A673 (cell line): ENCODE data around the gene CDCA4. TPM values are rescaled to one million over a fixed set of nuclear protein-coding genes. Genes with fewer than 3 reads are reported as not detected.

Source experiments
- BruUV-seq: library from RNA; stranded (reverse); fragments of 400-500 nt; replicated peaks from 2 replicates; lab custom pipeline; 2021; lab: Mats Ljungman, UMichigan
- CTCF ChIA-PET: fragments of 300-600 bp; sonication (Branson Sonifier 250); formaldehyde crosslinking; loops from one replicate; lab custom pipeline; 2022; ENCODE audit warnings: antibody characterized with exemption; lab: Charles Lee
- POLR2A ChIA-PET: fragments of 300-600 bp; sonication (Branson Sonifier 250); formaldehyde crosslinking; loops from one replicate; lab custom pipeline; 2022; ENCODE audit warnings: antibody characterized with exemption; ENCODE audit not compliant: low non-redundant PET; lab: Charles Lee
- DNase-seq: peaks from one replicate; pipeline ENCODE4 v3.0.0-alpha.2; 2015; ENCODE audit warnings: low spot score
- H3K27ac ChIP-seq: fragments of 200-600 bp; sonication (generic); 2 replicates; pipeline ENCODE4 v1.5.1; 2016; ENCODE audit warnings: mixed run types, low read depth, mild to moderate bottlenecking, mixed read lengths, antibody characterized with exemption, low read length; ENCODE audit not compliant: poor library complexity, severe bottlenecking
- H3K27me3 ChIP-seq: fragments of 200-600 bp; sonication (generic); replicated peaks from 2 replicates; pipeline ENCODE4 v1.6.1; 2017; ENCODE audit warnings: mixed run types, low read depth, mild to moderate bottlenecking, mixed read lengths, antibody characterized with exemption, low read length; ENCODE audit not compliant: insufficient read depth, poor library complexity
- H3K36me3 ChIP-seq: fragments of 200-600 bp; sonication (generic); 2 replicates; pipeline ENCODE4 v1.6.1; 2016; ENCODE audit warnings: mixed run types, mild to moderate bottlenecking, mixed read lengths, antibody characterized with exemption, low read length; ENCODE audit not compliant: insufficient read depth, poor library complexity, severe bottlenecking
- H3K4me1 ChIP-seq: fragments of 200-600 bp; sonication (generic); 2 replicates; pipeline ENCODE4 v1.6.1; 2017; ENCODE audit warnings: mixed run types, mild to moderate bottlenecking, mixed read lengths, antibody characterized with exemption, low read length; ENCODE audit not compliant: insufficient read depth, poor library complexity, severe bottlenecking
- H3K4me3 ChIP-seq: fragments of 200-600 bp; sonication (generic); 2 replicates; pipeline ENCODE4 v1.5.1; 2016; ENCODE audit warnings: low read depth, mixed run types, mild to moderate bottlenecking, mixed read lengths, low read length; ENCODE audit not compliant: poor library complexity, severe bottlenecking
- H3K9me3 ChIP-seq: fragments of 200-600 bp; sonication (generic); 2 replicates; pipeline ENCODE4 v1.6.1; 2016; ENCODE audit warnings: mixed run types, low read depth, mild to moderate bottlenecking, mixed read lengths, antibody characterized with exemption, low read length; ENCODE audit not compliant: poor library complexity, severe bottlenecking
- EZH2 ChIP-seq: fragments of 200-600 bp; sonication (generic); IDR thresholded peaks from 2 replicates; pipeline ENCODE4 v1.6.1; 2017; ENCODE audit warnings: borderline replicate concordance, low read depth, mild to moderate bottlenecking, mixed read lengths, antibody characterized with exemption, low read length; ENCODE audit not compliant: poor library complexity, severe bottlenecking
- intact Hi-C: fragments of 100-400 bp; cut with micrococcal nuclease; formaldehyde crosslinking; loops from one replicate; pipeline ENCODE4 v1.10.0; 2022; ENCODE audit not compliant: unreplicated experiment
- total RNA-seq: library from RNA; stranded (reverse); gene quantifications from 2 replicates; pipeline ENCODE4 v1.2.3, GENCODE V29; 2021
- TF ChIP-seq, protein P1 (sequence below): fragments of 300-800, 200-600 bp; sonication (generic); conservative IDR thresholded peaks from 2 replicates; pipeline ENCODE4 v1.5.1; 2017; ENCODE audit warnings: low read depth, mild to moderate bottlenecking, antibody characterized with exemption, low read length, moderate library complexity, mixed read lengths

The CDCA4 gene
- total RNA-seq, 1 experiment from 2014 or later = 49.7 TPM

DNA sequence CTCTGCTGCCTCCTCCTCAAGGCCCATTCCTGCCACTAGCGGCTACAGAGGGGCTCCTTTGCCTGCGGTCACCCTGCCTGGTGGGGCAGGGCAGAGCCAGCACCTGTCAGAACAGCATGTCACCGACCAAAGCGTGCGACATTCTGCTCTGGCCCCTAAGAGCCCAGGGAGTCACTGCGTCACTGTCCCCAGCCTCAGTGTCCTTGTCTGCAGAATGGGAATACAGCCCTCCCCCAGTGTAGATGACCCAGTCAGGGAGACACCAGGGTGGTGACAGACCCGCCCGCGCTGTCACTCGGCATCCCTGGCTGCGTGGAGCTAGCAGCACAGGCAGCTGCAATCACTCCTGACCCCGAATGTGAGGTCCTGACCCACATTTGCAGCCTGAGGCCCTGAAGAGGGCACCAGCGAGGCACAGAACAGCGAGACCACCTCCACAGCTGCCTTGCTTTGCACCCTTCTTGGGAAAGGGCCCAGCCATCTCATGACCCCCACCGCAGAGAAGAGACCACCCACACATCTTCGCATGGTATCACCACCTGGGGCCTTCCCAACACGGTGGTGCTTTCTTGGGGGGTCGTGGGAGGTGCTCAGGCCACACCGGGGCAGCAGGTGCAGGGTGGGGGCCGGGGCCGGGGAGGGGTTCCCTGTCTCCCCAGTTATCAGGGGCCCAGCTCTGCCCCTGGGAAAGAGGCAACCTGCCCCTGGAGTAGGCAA, 45.2 kb downstream of the CDCA4 start:
- BruUV-seq = no TSS peak
- Histone ChIP-seq H3K36me3 (no peaks in the 10 kb centered on the region), H3K4me3 (no peak overlapping the region), H3K27me3 (no peaks in the 10 kb centered on the region), H3K4me1 (peaks cover 8% of the 10 kb centered on the region), H3K9me3 (no peaks in the 10 kb centered on the region), H3K27ac (no peak overlapping the region)
- ChIA-PET CTCF (interaction anchor here (0.6 to 1.5 kb wide), 3 partner anchors 10 to 70 kb away, joined by 3 to 13 read pairs (median 4); partner anchors contain the start of gene CLBA1), POLR2A (no interaction called here)
- intact Hi-C loops = loop anchor here (1.0 kb wide), 1 partner anchor 70 kb away; no protein-coding TSS in a partner anchor
- DNase-seq = no peak
- TF ChIP-seq, protein P1, sequence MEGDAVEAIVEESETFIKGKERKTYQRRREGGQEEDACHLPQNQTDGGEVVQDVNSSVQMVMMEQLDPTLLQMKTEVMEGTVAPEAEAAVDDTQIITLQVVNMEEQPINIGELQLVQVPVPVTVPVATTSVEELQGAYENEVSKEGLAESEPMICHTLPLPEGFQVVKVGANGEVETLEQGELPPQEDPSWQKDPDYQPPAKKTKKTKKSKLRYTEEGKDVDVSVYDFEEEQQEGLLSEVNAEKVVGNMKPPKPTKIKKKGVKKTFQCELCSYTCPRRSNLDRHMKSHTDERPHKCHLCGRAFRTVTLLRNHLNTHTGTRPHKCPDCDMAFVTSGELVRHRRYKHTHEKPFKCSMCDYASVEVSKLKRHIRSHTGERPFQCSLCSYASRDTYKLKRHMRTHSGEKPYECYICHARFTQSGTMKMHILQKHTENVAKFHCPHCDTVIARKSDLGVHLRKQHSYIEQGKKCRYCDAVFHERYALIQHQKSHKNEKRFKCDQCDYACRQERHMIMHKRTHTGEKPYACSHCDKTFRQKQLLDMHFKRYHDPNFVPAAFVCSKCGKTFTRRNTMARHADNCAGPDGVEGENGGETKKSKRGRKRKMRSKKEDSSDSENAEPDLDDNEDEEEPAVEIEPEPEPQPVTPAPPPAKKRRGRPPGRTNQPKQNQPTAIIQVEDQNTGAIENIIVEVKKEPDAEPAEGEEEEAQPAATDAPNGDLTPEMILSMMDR = no peak
- no peak for TF ChIP-seq EZH2

DNA sequence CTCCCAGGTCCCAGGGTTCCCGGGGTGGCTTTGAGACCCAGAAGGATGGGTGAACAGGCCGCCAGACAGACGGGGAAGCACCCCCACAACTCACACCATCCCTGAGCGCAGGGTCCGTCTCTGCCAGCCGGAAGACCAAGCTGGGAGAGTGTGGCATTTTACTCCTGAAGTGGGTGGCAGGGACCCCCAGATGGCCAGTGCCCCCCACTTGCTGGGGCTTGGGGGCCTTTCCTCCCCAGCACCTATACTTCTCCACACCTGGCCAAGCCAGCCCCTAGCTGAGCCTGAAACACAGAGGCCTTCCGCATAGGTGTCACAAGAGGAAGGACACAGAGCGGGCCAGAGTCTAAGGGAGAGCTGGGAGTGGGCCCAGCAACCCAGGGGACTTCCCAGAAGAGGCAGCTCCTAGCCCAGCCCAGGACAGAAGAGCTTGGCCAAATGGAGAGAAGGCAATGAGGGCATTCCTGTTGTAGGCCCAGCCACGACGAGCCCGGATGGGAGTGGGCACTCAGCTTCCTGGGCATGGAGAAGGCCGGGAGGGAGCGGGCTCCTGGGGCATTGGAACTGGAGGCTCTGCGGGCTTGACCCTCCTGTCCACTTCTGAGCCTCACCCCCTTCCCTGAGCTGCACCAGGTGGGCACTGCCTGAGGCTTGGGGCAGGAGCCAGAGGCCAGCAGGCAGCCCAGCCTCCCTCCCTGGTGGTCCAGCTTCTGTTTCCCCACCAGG, 46.1 kb downstream of the CDCA4 start:
- CTCF ChIA-PET = interaction anchor here (0.6 to 1.5 kb wide), 3 partner anchors 11 to 71 kb away, joined by 4 to 13 read pairs (median 5); partner anchors contain the start of gene CLBA1
- BruUV-seq = no TSS peak
- H3K4me3 ChIP-seq = no peak overlapping the region

GRCh38 chr14:104974146-104974541, 46.7 kb downstream of the CDCA4 start:
- Histone ChIP-seq H3K36me3 (no peaks in the 10 kb centered on the region), H3K27me3 (no peaks in the 10 kb centered on the region), H3K27ac (no peak overlapping the region), H3K4me3 (no peak overlapping the region), H3K4me1 (peaks cover 12% of the 10 kb centered on the region), H3K9me3 (no peaks in the 10 kb centered on the region)
- no peak for TF ChIP-seq EZH2
- TF ChIP-seq, protein P1 = no peak
- CTCF ChIA-PET = interaction anchor here (0.6 kb wide), 1 partner anchor 30 kb away, joined by 5 read pairs; no protein-coding TSS in a partner anchor
- no peak for DNase-seq
- BruUV-seq = no TSS peak
- intact Hi-C loops = no loop called here
- POLR2A ChIA-PET = no interaction called here

More for the DNA sequence above, 46.1 kb downstream of the CDCA4 start:
- Histone ChIP-seq H3K36me3 (no peaks in the 10 kb centered on the region), H3K4me1 (peaks cover 12% of the 10 kb centered on the region), H3K9me3 (no peaks in the 10 kb centered on the region), H3K27ac (no peak overlapping the region), H3K27me3 (no peaks in the 10 kb centered on the region)
- intact Hi-C loops = no loop called here
- no peak for DNase-seq
- POLR2A ChIA-PET = no interaction called here
- TF ChIP-seq EZH2 = no peak
- TF ChIP-seq, protein P1 = no peak
